ENCODE data around the gene CUL9.

GRCh38 chr6:43268355-43268700, 86.3 kb downstream of the CUL9 start:
- TF ChIP-seq, protein P1, sequence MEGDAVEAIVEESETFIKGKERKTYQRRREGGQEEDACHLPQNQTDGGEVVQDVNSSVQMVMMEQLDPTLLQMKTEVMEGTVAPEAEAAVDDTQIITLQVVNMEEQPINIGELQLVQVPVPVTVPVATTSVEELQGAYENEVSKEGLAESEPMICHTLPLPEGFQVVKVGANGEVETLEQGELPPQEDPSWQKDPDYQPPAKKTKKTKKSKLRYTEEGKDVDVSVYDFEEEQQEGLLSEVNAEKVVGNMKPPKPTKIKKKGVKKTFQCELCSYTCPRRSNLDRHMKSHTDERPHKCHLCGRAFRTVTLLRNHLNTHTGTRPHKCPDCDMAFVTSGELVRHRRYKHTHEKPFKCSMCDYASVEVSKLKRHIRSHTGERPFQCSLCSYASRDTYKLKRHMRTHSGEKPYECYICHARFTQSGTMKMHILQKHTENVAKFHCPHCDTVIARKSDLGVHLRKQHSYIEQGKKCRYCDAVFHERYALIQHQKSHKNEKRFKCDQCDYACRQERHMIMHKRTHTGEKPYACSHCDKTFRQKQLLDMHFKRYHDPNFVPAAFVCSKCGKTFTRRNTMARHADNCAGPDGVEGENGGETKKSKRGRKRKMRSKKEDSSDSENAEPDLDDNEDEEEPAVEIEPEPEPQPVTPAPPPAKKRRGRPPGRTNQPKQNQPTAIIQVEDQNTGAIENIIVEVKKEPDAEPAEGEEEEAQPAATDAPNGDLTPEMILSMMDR (IDR thresholded peaks at IDR 0.05; ENCODE audit: low read depth, low read length, missing input control), result no peak
- no peak for TF ChIP-seq TAF1 (conservative IDR thresholded peaks at IDR 0.05)
- TF ChIP-seq, protein P2, sequence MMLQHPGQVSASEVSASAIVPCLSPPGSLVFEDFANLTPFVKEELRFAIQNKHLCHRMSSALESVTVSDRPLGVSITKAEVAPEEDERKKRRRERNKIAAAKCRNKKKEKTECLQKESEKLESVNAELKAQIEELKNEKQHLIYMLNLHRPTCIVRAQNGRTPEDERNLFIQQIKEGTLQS (IDR thresholded peaks at IDR 0.05), result no peak
- no peak for TF ChIP-seq SP1 (IDR thresholded peaks at IDR 0.05)
- no peak for TF ChIP-seq RXRA (IDR thresholded peaks at IDR 0.05)
- TF ChIP-seq, protein P3, sequence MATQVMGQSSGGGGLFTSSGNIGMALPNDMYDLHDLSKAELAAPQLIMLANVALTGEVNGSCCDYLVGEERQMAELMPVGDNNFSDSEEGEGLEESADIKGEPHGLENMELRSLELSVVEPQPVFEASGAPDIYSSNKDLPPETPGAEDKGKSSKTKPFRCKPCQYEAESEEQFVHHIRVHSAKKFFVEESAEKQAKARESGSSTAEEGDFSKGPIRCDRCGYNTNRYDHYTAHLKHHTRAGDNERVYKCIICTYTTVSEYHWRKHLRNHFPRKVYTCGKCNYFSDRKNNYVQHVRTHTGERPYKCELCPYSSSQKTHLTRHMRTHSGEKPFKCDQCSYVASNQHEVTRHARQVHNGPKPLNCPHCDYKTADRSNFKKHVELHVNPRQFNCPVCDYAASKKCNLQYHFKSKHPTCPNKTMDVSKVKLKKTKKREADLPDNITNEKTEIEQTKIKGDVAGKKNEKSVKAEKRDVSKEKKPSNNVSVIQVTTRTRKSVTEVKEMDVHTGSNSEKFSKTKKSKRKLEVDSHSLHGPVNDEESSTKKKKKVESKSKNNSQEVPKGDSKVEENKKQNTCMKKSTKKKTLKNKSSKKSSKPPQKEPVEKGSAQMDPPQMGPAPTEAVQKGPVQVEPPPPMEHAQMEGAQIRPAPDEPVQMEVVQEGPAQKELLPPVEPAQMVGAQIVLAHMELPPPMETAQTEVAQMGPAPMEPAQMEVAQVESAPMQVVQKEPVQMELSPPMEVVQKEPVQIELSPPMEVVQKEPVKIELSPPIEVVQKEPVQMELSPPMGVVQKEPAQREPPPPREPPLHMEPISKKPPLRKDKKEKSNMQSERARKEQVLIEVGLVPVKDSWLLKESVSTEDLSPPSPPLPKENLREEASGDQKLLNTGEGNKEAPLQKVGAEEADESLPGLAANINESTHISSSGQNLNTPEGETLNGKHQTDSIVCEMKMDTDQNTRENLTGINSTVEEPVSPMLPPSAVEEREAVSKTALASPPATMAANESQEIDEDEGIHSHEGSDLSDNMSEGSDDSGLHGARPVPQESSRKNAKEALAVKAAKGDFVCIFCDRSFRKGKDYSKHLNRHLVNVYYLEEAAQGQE (IDR thresholded peaks at IDR 0.05), result no peak
- TF ChIP-seq HNF4A (conservative IDR thresholded peaks at IDR 0.05), result no peak
- TF ChIP-seq, protein P4, sequence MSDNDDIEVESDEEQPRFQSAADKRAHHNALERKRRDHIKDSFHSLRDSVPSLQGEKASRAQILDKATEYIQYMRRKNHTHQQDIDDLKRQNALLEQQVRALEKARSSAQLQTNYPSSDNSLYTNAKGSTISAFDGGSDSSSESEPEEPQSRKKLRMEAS (IDR thresholded peaks at IDR 0.05), result no peak
